HEK293 (cell line): ENCODE data around the gene NHERF2.

ENCODE experiments used
- CTCF ChIA-PET: fragments of 350-600 bp; formaldehyde crosslinking; extraction: SDS; loops from one replicate; lab custom pipeline; 2021; ENCODE audit warnings: antibody characterized with exemption; lab: Yijun Ruan, JAX
- POLR2A ChIA-PET: fragments of 300-600 bp; formaldehyde crosslinking; extraction: SDS; loops from one replicate; lab custom pipeline; 2020; ENCODE audit warnings: antibody characterized with exemption, inconsistent platforms; lab: Yijun Ruan, JAX
- H3K27ac ChIP-seq: fragments of 200-500 bp; sonication (Bioruptor generic); 2 replicates; pipeline ENCODE4 v1.5.1; 2014; ENCODE audit warnings: low read depth, low read length, control low read depth, inconsistent platforms; ENCODE audit errors: extremely low read depth
- H3K36me3 ChIP-seq, 2 experiments: fragments of 200-500 bp in 1 of 2; sonication (Bioruptor generic) in 1 of 2; 1 replicate in 1 of 2; 2 replicates in 1 of 2; pipeline ENCODE4 v1.5.1; 2014 to 2017; ENCODE audit warnings: inconsistent platforms in 2 of 2, low read length in 2 of 2; ENCODE audit not compliant: control insufficient read depth in 2 of 2, insufficient read depth in 1 of 2
- H3K4me1 ChIP-seq: fragments of 200-500 bp; sonication (Bioruptor generic); 2 replicates; pipeline ENCODE4 v1.5.1; 2014; ENCODE audit warnings: mild to moderate bottlenecking, low read length, inconsistent platforms; ENCODE audit not compliant: control insufficient read depth, insufficient read depth
- H3K4me3 ChIP-seq: 2 replicates; pipeline ENCODE4 v1.5.1; 2011; ENCODE audit warnings: low read depth, mild to moderate bottlenecking, control low read depth, low read length, moderate library complexity
- H3K9me3 ChIP-seq: fragments of 200-500 bp; sonication (Bioruptor generic); 2 replicates; pipeline ENCODE4 v1.5.1; 2014; ENCODE audit warnings: low read depth, low read length, inconsistent platforms; ENCODE audit not compliant: control insufficient read depth, insufficient read depth
- AEBP2 ChIP-seq: fragments of 450-650 bp; formaldehyde crosslinking; IDR thresholded peaks from 2 replicates; pipeline ENCODE4 v1.5.1; 2016; ENCODE audit warnings: missing biosample characterization, missing genetic modification characterization, borderline replicate concordance
- GFI1B ChIP-seq: fragments of 450-650 bp; formaldehyde crosslinking; IDR thresholded peaks from 2 replicates; pipeline ENCODE4 v1.5.1; 2016; ENCODE audit warnings: missing biosample characterization, missing genetic modification characterization
- HOXA7 ChIP-seq: sonication (generic); formaldehyde crosslinking; IDR thresholded peaks from 2 replicates; pipeline ENCODE4 v1.8.1; 2022; ENCODE audit warnings: missing genetic modification reagents, borderline replicate concordance
- KLF10 ChIP-seq: fragments of 450-650 bp; IDR thresholded peaks from 2 replicates; pipeline ENCODE4 v1.5.1; 2018; ENCODE audit warnings: missing biosample characterization, mild to moderate bottlenecking, missing genetic modification characterization
- KLF17 ChIP-seq: fragments of 450-650 bp; formaldehyde crosslinking; IDR thresholded peaks from 2 replicates; pipeline ENCODE4 v1.5.1; 2016; ENCODE audit warnings: missing biosample characterization, missing genetic modification characterization
- PRDM2 ChIP-seq: fragments of 450-650 bp; formaldehyde crosslinking; IDR thresholded peaks from 2 replicates; pipeline ENCODE4 v1.5.1; 2016; ENCODE audit warnings: missing biosample characterization, missing genetic modification characterization, borderline replicate concordance
- SCRT2 ChIP-seq: fragments of 450-650 bp; formaldehyde crosslinking; IDR thresholded peaks from 2 replicates; pipeline ENCODE4 v1.5.1; 2016; ENCODE audit warnings: missing biosample characterization, missing genetic modification characterization
- WT1 ChIP-seq: fragments of 450-650 bp; formaldehyde crosslinking; IDR thresholded peaks from 2 replicates; pipeline ENCODE4 v1.5.1; 2016; ENCODE audit warnings: missing biosample characterization, missing genetic modification characterization
- ZNF18 ChIP-seq: fragments of 450-650 bp; formaldehyde crosslinking; IDR thresholded peaks from 2 replicates; pipeline ENCODE4 v1.5.1; 2016; ENCODE audit warnings: missing biosample characterization, missing genetic modification characterization
- ZNF214 ChIP-seq: fragments of 450-650 bp; formaldehyde crosslinking; IDR thresholded peaks from 2 replicates; pipeline ENCODE4 v1.5.1; 2017; ENCODE audit warnings: missing biosample characterization, mild to moderate bottlenecking, missing genetic modification characterization, borderline replicate concordance
- ZNF394 ChIP-seq: fragments of 450-650 bp; formaldehyde crosslinking; IDR thresholded peaks from 2 replicates; pipeline ENCODE4 v1.5.1; 2016; ENCODE audit warnings: missing biosample characterization, missing genetic modification characterization, mild to moderate bottlenecking, moderate library complexity, borderline replicate concordance
- ZNF473 ChIP-seq: fragments of 450-650 bp; formaldehyde crosslinking; IDR thresholded peaks from 2 replicates; pipeline ENCODE4 v1.5.1; 2017; ENCODE audit warnings: missing biosample characterization, missing genetic modification characterization
- ZNF530 ChIP-seq: fragments of 450-650 bp; formaldehyde crosslinking; IDR thresholded peaks from 2 replicates; pipeline ENCODE4 v1.5.1; 2016; ENCODE audit warnings: low read depth, missing biosample characterization, missing genetic modification characterization
- ZNF571 ChIP-seq: fragments of 450-650 bp; formaldehyde crosslinking; IDR thresholded peaks from 2 replicates; pipeline ENCODE4 v1.5.0; 2017; ENCODE audit warnings: missing biosample characterization, missing genetic modification characterization
- ZNF596 ChIP-seq: fragments of 450-650 bp; IDR thresholded peaks from 2 replicates; pipeline ENCODE4 v1.5.0; 2018; ENCODE audit warnings: missing biosample characterization, mild to moderate bottlenecking, missing genetic modification characterization, moderate library complexity
- ZNF600 ChIP-seq: fragments of 450-650 bp; formaldehyde crosslinking; IDR thresholded peaks from 2 replicates; pipeline ENCODE4 v1.5.1; 2016; ENCODE audit warnings: missing biosample characterization, missing genetic modification characterization
- ZNF704 ChIP-seq: fragments of 450-650 bp; formaldehyde crosslinking; IDR thresholded peaks from 2 replicates; pipeline ENCODE4 v1.5.1; 2016; ENCODE audit warnings: missing biosample characterization, missing genetic modification characterization
- ZNF792 ChIP-seq: fragments of 450-650 bp; formaldehyde crosslinking; IDR thresholded peaks from 2 replicates; pipeline ENCODE4 v1.5.1; 2016; ENCODE audit warnings: missing biosample characterization, missing genetic modification characterization

The NHERF2 gene

GRCh38 chr16:2015117-2015946, 11.4 kb upstream of the NHERF2 start (continued):
- TF ChIP-seq ZNF530 (tag by site-specific recombination) (no peak), KLF10 (tag by site-specific recombination) (peak; percentile 87), AEBP2 (no peak), KLF17 (tag by site-specific recombination) (peak; percentile 71), ZNF596 (tag by site-specific recombination) (no peak), SCRT2 (tag by site-specific recombination) (no peak), ZNF704 (tag by site-specific recombination) (no peak), HOXA7 (CRISPR knock-in tag) (no peak), GFI1B (tag by site-specific recombination) (peak; percentile 50; the same call in 1 of the 2 replicates), ZNF18 (tag by site-specific recombination) (no peak), ZNF473 (tag by site-specific recombination) (no peak), WT1 (tag by site-specific recombination) (no peak), ZNF792 (tag by site-specific recombination) (no peak), ZNF394 (no peak), ZNF214 (no peak)

GRCh38 chr16:2015947-2016208, 10.8 kb upstream of the NHERF2 start:
- Histone ChIP-seq H3K27ac (peak overlapping the region; percentile 79), H3K4me3 (no peak overlapping the region), H3K4me1 (peaks cover 6% of the 10 kb centered on the region), H3K36me3 (no peaks in the 10 kb centered on the region), H3K9me3 (no peaks in the 10 kb centered on the region)
- ChIA-PET POLR2A (interaction anchor here (0.5 to 2.4 kb wide), 3 partner anchors 12 to 139 kb away, joined by 3 to 20 read pairs (median 4); partner anchors contain the start of gene TRAF7), CTCF (interaction anchor here (0.6 to 2.0 kb wide), 8 partner anchors 11 to 153 kb away, joined by 3 to 11 read pairs (median 4); partner anchors contain the start of genes NHERF2, NTHL1 and TSC2)
- 0 out of 2 replicates have a peak, but pooled peaks have one; percentile 54 for TF ChIP-seq PRDM2 (tag by site-specific recombination)
- peak; percentile 65; the same call in 1 of the 2 replicates for TF ChIP-seq ZNF600 (tag by site-specific recombination)
- TF ChIP-seq ZNF571 (tag by site-specific recombination): no peak
